GM18868 (cell line): ENCODE measurements around the gene ETV6.
A peak's percentile ranks its signal among the peaks of the same experiment; 100 is the strongest.

Source experiments
- ATAC-seq: cut with Tn5 transposase; IDR thresholded peaks from one replicate; pipeline ENCODE4 v1.9.1; 2021; ENCODE audit warnings: mild to moderate bottlenecking, moderate library complexity; ENCODE audit not compliant: unreplicated experiment

The ETV6 gene

GRCh38 chr12:11839091-11839641, 189.7 kb downstream of the ETV6 start:
- no peak for ATAC-seq

GRCh38 chr12:11840366-11840765, 190.9 kb downstream of the ETV6 start:
- no peak for ATAC-seq

- ATAC-seq, result no peak
Measured at GRCh38 chr12:11846488-11846887, 197.0 kb downstream of the ETV6 start.

GRCh38 chr12:11847539-11847938, 198.1 kb downstream of the ETV6 start:
- no peak for ATAC-seq

- ATAC-seq, result no peak
Measured at GRCh38 chr12:11849757-11850504, 200.5 kb downstream of the ETV6 start.

- no peak for ATAC-seq
Measured at GRCh38 chr12:11853126-11853525, 203.7 kb downstream of the ETV6 start.

GRCh38 chr12:11854011-11854499, 204.6 kb downstream of the ETV6 start:
- no peak for ATAC-seq

- ATAC-seq, result peak; percentile 71
Measured at GRCh38 chr12:11855983-11856374, 206.5 kb downstream of the ETV6 start.

GRCh38 chr12:11856971-11857370, 207.5 kb downstream of the ETV6 start:
- no peak for ATAC-seq

- ATAC-seq, result no peak
Measured at GRCh38 chr12:11859705-11860425, 210.4 kb downstream of the ETV6 start.

- no peak for ATAC-seq
Measured at GRCh38 chr12:11861155-11861863, 211.8 kb downstream of the ETV6 start.

GRCh38 chr12:11861864-11862600, 212.6 kb downstream of the ETV6 start:
- no peak for ATAC-seq

- no peak for ATAC-seq
Measured at GRCh38 chr12:11862798-11863197, 213.3 kb downstream of the ETV6 start.

- ATAC-seq, result no peak
Measured at GRCh38 chr12:11863478-11863906, 214.0 kb downstream of the ETV6 start.

- ATAC-seq, result no peak
Measured at GRCh38 chr12:11863988-11864387, 214.5 kb downstream of the ETV6 start.

GRCh38 chr12:11865824-11866223, 216.3 kb downstream of the ETV6 start:
- no peak for ATAC-seq

- ATAC-seq, result no peak
Measured at GRCh38 chr12:11868027-11868426, 218.6 kb downstream of the ETV6 start.

- no peak for ATAC-seq
Measured at GRCh38 chr12:11869406-11869805, 219.9 kb downstream of the ETV6 start.

- no peak for ATAC-seq
Measured at GRCh38 chr12:11870041-11870451, 220.6 kb downstream of the ETV6 start.

GRCh38 chr12:11872055-11872454, 222.6 kb downstream of the ETV6 start:
- no peak for ATAC-seq
